CD4-positive, alpha-beta T cell treated with Interferon alpha-2 for 1 hour (primary cell): ENCODE measurements around the gene TERF2IP.

ENCODE experiments used
- DNase-seq, 2 donors: peaks; one replicate each; pipeline ENCODE4 v3.0.0-alpha.2; 2020 to 2022

TERF2IP gene

GRCh38 chr16:75640598-75640997 is 7.0 kb upstream of the TERF2IP start:
- DNase-seq, result no peak

- peak in 1 of 2 donors; percentile 54 for DNase-seq
Observed at GRCh38 chr16:75644240-75645012, 3.1 kb upstream of the TERF2IP start.

DNA sequence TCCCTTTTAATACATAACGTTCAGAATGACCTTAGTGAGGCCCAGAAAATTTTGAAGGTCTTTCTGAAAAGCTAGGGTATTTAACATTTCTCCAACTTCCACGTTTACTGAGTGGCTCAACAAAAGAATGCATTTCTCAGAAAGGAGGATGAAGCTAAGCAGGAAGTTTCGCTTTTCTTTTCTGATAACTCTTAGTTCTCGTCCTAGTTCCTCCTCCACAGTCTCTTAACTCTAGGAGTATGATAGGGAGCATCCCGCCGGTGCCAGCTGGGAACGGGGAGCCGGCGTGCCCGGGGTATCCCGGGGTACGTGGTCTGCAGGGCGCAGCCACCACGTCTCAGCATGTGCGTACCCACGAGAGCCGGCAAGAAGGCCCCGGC is 471 bp upstream of the TERF2IP start:
- peak in 1 of 2 donors; percentile 45 for DNase-seq

GRCh38 chr16:75648265-75649076 is 898 bp downstream of the TERF2IP start:
- peak; percentile 84 to 88 for DNase-seq

DNA sequence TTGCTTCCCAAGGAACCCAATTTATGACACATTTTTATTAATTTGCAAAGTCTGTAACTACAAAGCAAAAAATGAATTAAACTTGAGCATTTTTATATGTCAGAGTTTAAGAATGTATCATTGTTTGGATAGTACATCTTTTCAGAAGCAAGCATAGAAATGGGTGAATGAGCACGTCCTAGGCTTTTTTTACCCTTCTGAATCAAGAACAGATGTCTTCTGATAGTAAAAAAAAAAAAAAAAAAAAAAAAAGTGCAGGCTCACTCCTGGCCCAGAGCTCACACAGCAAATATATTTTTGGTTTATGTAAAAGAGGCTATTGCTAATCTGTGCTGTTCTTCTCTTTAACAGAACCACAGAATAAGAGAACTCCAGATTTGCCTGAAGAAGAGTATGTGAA is 6.3 kb downstream of the TERF2IP start:
- DNase-seq, result no peak

DNA sequence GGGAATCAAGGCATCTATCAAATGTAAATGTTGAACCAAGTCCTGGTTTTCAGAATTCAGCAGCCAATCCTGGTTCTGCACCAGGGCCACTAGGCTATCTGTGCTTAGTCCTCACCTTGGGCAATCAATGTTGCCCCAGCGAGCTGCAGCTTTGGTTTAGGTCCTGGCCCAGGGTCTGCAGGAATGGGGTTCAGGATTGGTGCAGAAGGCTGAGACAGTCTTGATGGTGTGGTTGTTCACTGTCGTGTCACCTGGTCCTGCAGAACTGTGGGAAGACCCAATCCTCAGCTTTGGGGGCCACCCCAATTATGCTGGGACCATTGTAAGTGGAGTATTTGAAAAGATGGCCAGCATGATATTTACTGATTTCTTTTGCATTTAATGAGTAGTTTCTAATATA is 10.6 kb downstream of the TERF2IP start:
- DNase-seq, result no peak

- no peak for DNase-seq
Observed at GRCh38 chr16:75660321-75660720, 12.7 kb downstream of the TERF2IP start.

DNA sequence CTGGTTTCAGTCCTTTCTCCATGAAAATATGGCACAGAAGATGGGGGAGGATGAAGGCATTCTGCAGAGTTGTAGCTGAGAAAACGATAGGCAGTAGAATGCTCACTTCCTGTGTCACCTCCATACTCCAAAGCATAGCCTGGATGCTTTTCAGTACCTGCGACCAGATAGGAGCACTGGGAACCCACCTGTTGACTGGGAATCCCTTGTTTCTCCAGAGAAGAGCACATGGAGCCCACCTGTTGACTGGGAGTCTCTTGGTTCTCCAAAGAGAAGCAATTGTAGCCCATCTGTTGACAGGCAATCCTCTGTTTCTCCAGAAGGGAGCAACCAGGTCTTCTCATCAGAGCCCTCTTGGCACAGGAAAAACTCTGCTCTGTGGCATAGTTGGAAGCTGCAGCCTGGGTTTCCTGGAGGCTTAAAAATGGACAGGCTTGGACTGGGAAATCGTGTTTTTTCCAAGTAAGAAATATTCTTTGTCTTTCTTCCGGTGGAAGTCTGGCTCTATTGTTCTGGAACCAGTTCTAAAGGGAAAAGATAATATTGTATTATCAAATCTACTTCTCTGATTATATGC is 13.2 kb downstream of the TERF2IP start:
- DNase-seq, result no peak

DNA sequence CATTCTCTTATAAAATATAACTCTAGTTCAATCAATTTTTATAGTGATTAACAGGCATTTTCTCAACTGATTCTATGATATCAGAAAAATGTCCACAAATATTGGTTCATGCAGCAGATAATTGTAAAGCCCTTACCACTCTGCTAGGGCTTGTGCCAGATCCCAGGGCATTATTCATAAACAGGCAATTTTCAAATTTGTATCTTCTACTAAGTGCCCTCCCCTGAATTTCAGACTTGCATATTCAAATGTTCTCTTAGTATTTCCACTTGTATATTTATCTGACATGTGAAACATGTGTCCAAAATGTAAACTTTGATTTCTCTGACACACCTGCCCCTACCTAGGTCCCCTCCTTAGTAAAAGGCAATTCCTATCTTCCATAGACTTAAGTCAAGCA is 19.9 kb downstream of the TERF2IP start:
- DNase-seq, result no peak

DNA sequence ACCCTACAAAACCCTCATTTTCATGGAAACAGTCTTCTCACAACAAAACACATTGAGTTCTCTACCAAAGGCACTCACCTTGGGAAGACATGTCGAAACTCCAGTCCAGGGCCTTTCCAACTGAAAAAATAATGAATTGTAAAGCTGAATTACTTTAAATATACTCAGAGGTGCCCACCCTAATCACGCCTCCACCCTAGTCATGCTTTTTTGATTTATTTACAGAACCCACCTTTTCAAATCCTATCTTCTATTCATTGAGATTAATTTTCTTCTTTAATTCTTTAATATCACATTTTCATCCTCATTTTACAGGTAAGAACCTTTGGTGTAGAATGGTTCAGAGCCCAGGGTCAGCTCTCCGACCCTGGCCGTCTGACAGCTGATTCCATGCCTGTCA is 29.3 kb downstream of the TERF2IP start, which contains the start of gene CPHXL2:
Gene CPHXL2 (minus strand): TSS at position 101 of the 400 bp plus-strand sequence. CDS start 10 bp downstream, at position 91.
- no peak for DNase-seq

- no peak for DNase-seq
Observed at GRCh38 chr16:75679366-75679765, 31.8 kb downstream of the TERF2IP start.

GRCh38 chr16:75682308-75682707 is 34.7 kb downstream of the TERF2IP start:
- DNase-seq, result no peak

DNA sequence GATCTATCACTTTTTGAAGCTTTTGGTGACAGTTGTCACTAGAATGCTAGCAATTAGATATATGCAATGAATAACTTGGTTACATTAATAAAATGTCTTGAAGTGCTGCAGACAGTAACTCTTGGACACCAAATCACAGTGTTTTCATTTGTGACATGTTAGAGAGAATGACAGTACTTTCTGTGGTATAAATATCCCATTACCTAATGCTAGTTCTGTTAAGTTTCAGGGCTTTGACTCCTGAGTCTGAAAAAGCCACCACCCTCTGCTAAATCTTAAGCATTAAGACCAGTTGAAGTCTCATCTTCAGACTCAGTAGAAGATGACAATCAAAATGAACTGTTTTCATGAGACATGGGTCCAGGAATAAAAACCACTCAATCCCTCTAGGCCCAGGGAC is 39.8 kb downstream of the TERF2IP start:
- DNase-seq, result no peak

DNA sequence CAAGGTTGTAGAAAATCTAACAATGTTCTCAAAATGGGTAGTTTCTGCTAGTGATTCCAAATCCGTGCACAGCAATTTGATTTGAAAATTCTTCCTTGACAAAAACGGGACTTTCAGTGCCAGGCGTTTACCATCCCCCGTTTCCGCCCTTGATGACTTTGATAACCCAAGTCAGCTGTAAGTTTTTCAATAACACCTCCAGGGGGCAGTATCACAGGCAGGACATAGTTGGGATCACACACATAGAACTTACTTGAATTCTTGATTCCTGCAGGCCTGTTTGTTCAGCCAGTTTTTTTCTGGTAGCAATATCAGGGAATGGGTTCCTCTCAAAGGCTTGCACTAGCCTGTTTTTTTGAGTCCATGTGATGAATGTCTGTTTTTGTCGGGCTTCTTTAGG is 48.1 kb downstream of the TERF2IP start:
- no peak for DNase-seq

GRCh38 chr16:75697571-75697970 is 50.0 kb downstream of the TERF2IP start:
- DNase-seq, result no peak

GRCh38 chr16:75701361-75701760 is 53.8 kb downstream of the TERF2IP start, which contains the start of gene DUXB:
Gene DUXB (minus strand): TSS chr16:75701461. CDS start chr16:75701418, 43 bp downstream.
- no peak for DNase-seq

DNA sequence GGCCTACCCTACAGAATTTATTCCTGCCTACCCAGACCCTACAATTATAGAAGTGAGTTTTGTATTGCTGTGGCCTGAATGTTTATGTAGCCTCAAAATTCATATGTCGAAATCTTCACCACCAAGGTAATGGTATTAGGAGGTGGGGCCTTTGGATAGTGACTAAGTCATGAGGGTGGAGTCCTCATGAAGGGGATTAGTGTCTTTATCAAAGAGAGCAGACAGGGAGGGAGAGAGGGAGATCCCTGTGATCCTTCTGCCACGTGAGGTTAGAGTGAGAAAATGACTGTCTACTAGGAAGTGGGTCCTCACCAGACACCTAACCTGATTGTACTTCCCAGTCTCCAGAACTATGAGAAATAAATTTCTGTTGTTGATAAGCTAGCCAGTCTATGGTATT is 54.7 kb downstream of the TERF2IP start:
- DNase-seq, result no peak

- no peak for DNase-seq
Observed at GRCh38 chr16:75703306-75703705, 55.7 kb downstream of the TERF2IP start.
